Measurements from ENCODE around the gene ZFP14. TPM values are rescaled to one million over a fixed set of nuclear protein-coding genes. Genes with fewer than 3 reads are reported as not detected.
A peak's percentile ranks its signal among the peaks of the same experiment; 100 is the strongest.

ZFP14 gene
- total RNA-seq, 1 donor from 2014 or later, result 19.2 TPM

- no peaks in the 10 kb centered on the region for H3K27me3 Mint-ChIP-seq
- peak; percentile 84 for DNase-seq (ENCODE audit: low spot score, unreplicated experiment)
- peaks cover 6% of the 10 kb centered on the region for H3K36me3 Mint-ChIP-seq (ENCODE audit: insufficient read depth)
- H3K4me3 Mint-ChIP-seq (ENCODE audit: low read depth), result peak within 1 kb of the TSS; percentile 96
- TF ChIP-seq, protein P1, sequence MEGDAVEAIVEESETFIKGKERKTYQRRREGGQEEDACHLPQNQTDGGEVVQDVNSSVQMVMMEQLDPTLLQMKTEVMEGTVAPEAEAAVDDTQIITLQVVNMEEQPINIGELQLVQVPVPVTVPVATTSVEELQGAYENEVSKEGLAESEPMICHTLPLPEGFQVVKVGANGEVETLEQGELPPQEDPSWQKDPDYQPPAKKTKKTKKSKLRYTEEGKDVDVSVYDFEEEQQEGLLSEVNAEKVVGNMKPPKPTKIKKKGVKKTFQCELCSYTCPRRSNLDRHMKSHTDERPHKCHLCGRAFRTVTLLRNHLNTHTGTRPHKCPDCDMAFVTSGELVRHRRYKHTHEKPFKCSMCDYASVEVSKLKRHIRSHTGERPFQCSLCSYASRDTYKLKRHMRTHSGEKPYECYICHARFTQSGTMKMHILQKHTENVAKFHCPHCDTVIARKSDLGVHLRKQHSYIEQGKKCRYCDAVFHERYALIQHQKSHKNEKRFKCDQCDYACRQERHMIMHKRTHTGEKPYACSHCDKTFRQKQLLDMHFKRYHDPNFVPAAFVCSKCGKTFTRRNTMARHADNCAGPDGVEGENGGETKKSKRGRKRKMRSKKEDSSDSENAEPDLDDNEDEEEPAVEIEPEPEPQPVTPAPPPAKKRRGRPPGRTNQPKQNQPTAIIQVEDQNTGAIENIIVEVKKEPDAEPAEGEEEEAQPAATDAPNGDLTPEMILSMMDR (IDR thresholded peaks at IDR 0.05; ENCODE audit: unreplicated experiment), result no peak
- peaks cover 13% of the 10 kb centered on the region for H3K4me1 Mint-ChIP-seq (ENCODE audit: low read depth)
- H3K9me3 Mint-ChIP-seq (ENCODE audit: low read depth), result no peaks in the 10 kb centered on the region
- H3K27ac Mint-ChIP-seq, result peak within 1 kb of the TSS; percentile 98
Observed at GRCh38 chr19:36418287-36419001, 39.4 kb upstream of the ZFP14 start, which contains the start of gene ZFP82. Gene ZFP82 (minus strand): TSS chr19:36418644. CDS start chr19:36409789, 8,855 bp downstream.

DNA sequence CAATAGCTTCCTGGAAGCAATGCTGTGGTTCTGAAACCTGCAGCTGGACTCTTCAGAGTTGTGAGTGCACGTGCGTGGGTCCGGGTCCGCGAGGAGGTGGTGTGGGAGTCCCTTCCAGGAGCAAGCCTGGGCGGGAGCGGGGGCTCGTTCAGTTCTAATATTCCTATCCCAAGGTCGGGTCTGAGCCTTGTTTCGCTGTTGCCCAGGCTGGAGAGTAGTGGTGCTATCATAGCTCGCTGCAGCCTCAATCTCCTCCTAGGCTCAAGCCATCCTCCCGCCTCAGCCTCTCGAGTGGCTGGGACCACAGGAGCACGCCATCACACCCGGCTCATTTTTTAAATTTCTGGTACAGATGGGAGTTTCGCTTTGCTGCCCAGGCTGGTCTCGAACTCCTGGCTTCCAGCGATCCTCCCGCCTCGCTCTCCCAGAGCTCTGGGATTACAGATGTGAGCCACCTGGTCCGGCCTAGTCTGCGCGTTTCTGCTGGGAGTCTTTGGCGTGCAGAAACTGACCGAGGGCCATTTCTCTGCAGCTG lies 38.8 kb upstream of the ZFP14 start:
- no peaks in the 10 kb centered on the region for H3K9me3 Mint-ChIP-seq (ENCODE audit: low read depth)
- TF ChIP-seq, protein P1 (IDR thresholded peaks at IDR 0.05; ENCODE audit: unreplicated experiment), result no peak
- peaks cover 13% of the 10 kb centered on the region for H3K4me1 Mint-ChIP-seq (ENCODE audit: low read depth)

GRCh38 chr19:36409841-36410240 lies 30.8 kb upstream of the ZFP14 start:
- Mint-ChIP-seq H3K27me3 (no peaks in the 10 kb centered on the region), H3K4me3 (ENCODE audit: low read depth) (no peak overlapping the region), H3K9me3 (ENCODE audit: low read depth) (no peaks in the 10 kb centered on the region), H3K27ac (peak overlapping the region; percentile 33), H3K36me3 (ENCODE audit: insufficient read depth) (peaks cover 34% of the 10 kb centered on the region), H3K4me1 (ENCODE audit: low read depth) (no peaks in the 10 kb centered on the region)
- TF ChIP-seq, protein P1 (IDR thresholded peaks at IDR 0.05; ENCODE audit: unreplicated experiment), result no peak
- no peak for DNase-seq (ENCODE audit: low spot score, unreplicated experiment)

More for the DNA sequence above, 38.8 kb upstream of the ZFP14 start:
- H3K4me3 Mint-ChIP-seq (ENCODE audit: low read depth), result peak overlapping the region; percentile 96
- peaks cover 9% of the 10 kb centered on the region for H3K36me3 Mint-ChIP-seq (ENCODE audit: insufficient read depth)
- DNase-seq (ENCODE audit: low spot score, unreplicated experiment), result no peak
- H3K27me3 Mint-ChIP-seq, result no peaks in the 10 kb centered on the region
- peak overlapping the region; percentile 98 for H3K27ac Mint-ChIP-seq

- Mint-ChIP-seq H3K4me1 (ENCODE audit: low read depth) (no peaks in the 10 kb centered on the region), H3K36me3 (ENCODE audit: insufficient read depth) (peaks cover 40% of the 10 kb centered on the region), H3K4me3 (ENCODE audit: low read depth) (no peak overlapping the region), H3K9me3 (ENCODE audit: low read depth) (no peaks in the 10 kb centered on the region), H3K27ac (no peak overlapping the region), H3K27me3 (no peaks in the 10 kb centered on the region)
- TF ChIP-seq, protein P1 (IDR thresholded peaks at IDR 0.05; ENCODE audit: unreplicated experiment), result no peak
- no peak for DNase-seq (ENCODE audit: low spot score, unreplicated experiment)
Observed at GRCh38 chr19:36408101-36408500, 29.1 kb upstream of the ZFP14 start.

DNA sequence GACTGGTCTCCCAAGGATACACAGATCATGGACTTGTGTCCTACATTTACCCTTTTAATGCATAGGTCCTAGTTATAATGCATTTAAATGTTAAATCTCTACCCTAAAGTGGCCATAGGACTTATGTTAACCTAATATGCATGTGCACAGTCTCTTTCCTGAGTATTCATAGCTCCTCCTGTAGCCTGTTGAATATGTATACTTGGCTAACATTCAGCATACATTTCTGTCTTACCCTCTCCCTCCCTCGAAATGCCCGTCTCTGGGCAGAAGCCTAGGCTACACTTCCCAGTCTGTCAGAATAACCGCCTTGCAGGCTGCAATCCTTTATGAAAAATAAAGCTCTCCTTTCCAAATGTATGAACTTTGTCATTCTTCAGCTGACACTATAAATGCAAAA lies 25.5 kb upstream of the ZFP14 start:
- peaks cover 51% of the 10 kb centered on the region for H3K36me3 Mint-ChIP-seq (ENCODE audit: insufficient read depth)
- no peaks in the 10 kb centered on the region for H3K27me3 Mint-ChIP-seq
- H3K9me3 Mint-ChIP-seq (ENCODE audit: low read depth), result peaks cover 4% of the 10 kb centered on the region

More for the DNA sequence above, 25.5 kb upstream of the ZFP14 start:
- Mint-ChIP-seq H3K4me1 (ENCODE audit: low read depth) (no peaks in the 10 kb centered on the region), H3K27ac (no peak overlapping the region), H3K4me3 (ENCODE audit: low read depth) (no peak overlapping the region)
- no peak for DNase-seq (ENCODE audit: low spot score, unreplicated experiment)
- TF ChIP-seq, protein P1 (IDR thresholded peaks at IDR 0.05; ENCODE audit: unreplicated experiment), result no peak

Measured in progenitor cell of endocrine pancreas (in vitro differentiated cells).